K562 (cell line): ENCODE measurements around the gene TRAF5. TPM values are rescaled to one million over a fixed set of nuclear protein-coding genes. Genes with fewer than 3 reads are reported as not detected.
A peak's percentile ranks its signal among the peaks of the same experiment; 100 is the strongest.

Experiments
- BACH1 ChIP-seq: fragments of 200-800 bp; sonication (Bioruptor generic); IDR thresholded peaks from 2 replicates; pipeline ENCODE4 v1.6.1; 2016; ENCODE audit warnings: missing genetic modification characterization, missing compliant biosample characterization
- CBFA2T2 ChIP-seq: fragments of 450-650 bp; conservative IDR thresholded peaks from 2 replicates; pipeline ENCODE4 v1.6.1; 2017; ENCODE audit warnings: mild to moderate bottlenecking
- CCNT2 ChIP-seq: IDR thresholded peaks from 2 replicates; pipeline ENCODE4 v1.6.1; 2011; ENCODE audit warnings: borderline replicate concordance, low read depth, mild to moderate bottlenecking, moderate library complexity, mixed read lengths, low read length; ENCODE audit not compliant: insufficient read length; ENCODE audit errors: extremely low read depth
- ERF ChIP-seq: fragments of 450-650 bp; formaldehyde crosslinking; IDR thresholded peaks from 2 replicates; pipeline ENCODE4 v1.4.0; 2020; ENCODE audit warnings: mild to moderate bottlenecking, mixed read lengths
- ESRRB ChIP-seq: fragments of 250-450 bp; sonication (Bioruptor Pico); IDR thresholded peaks from 2 replicates; pipeline ENCODE4 v1.5.0; 2020; ENCODE audit warnings: mild to moderate bottlenecking, moderate library complexity, borderline replicate concordance
- GATA2 ChIP-seq: sonication (generic); formaldehyde crosslinking; IDR thresholded peaks from 2 replicates; pipeline ENCODE4 v1.4.0; 2020; ENCODE audit warnings: mild to moderate bottlenecking, missing genetic modification reagents
- IFI16 ChIP-seq: fragments of 250-450 bp; sonication (Bioruptor Pico); IDR thresholded peaks from 2 replicates; pipeline ENCODE4 v2.1.2; 2022; ENCODE audit warnings: mild to moderate bottlenecking, inconsistent platforms
- KDM1A ChIP-seq, 2 experiments: fragments of 450-650 bp; IDR thresholded peaks; 2 replicates each; pipeline ENCODE4 v1.6.1; 2016; ENCODE audit warnings: mild to moderate bottlenecking in 2 of 2
- KLF16 ChIP-seq: IDR thresholded peaks from 2 replicates; pipeline ENCODE4 v1.6.1; 2016; ENCODE audit warnings: antibody characterized with exemption
- L3MBTL2 ChIP-seq: fragments of 450-650 bp; IDR thresholded peaks from 2 replicates; pipeline ENCODE4 v1.6.1; 2016; ENCODE audit warnings: mild to moderate bottlenecking, moderate library complexity
- MEF2A ChIP-seq: IDR thresholded peaks from 2 replicates; pipeline ENCODE4 v1.6.1; 2011; ENCODE audit warnings: low read depth, mild to moderate bottlenecking, low read length, moderate library complexity; ENCODE audit not compliant: control insufficient read depth
- NCOA4 ChIP-seq: fragments of 450-650 bp; IDR thresholded peaks from 2 replicates; pipeline ENCODE4 v1.6.1; 2018; ENCODE audit warnings: mild to moderate bottlenecking; ENCODE audit not compliant: partially characterized antibody
- NFIX ChIP-seq: fragments of 250-450 bp; sonication (Bioruptor Pico); IDR thresholded peaks from 2 replicates; pipeline ENCODE4 v1.4.0; 2020; ENCODE audit warnings: low read depth, mild to moderate bottlenecking, moderate library complexity
- PHF21A ChIP-seq: fragments of 450-650 bp; IDR thresholded peaks from 2 replicates; pipeline ENCODE4 v1.6.1; 2017; ENCODE audit warnings: low read depth, borderline replicate concordance
- PHTF2 ChIP-seq: fragments of 250-450 bp; sonication (Bioruptor Pico); IDR thresholded peaks from 2 replicates; pipeline ENCODE4 v1.5.0; 2021; ENCODE audit warnings: mild to moderate bottlenecking
- RBM17 ChIP-seq: fragments of 200-400 bp; formaldehyde crosslinking; IDR thresholded peaks from 2 replicates; pipeline ENCODE4 v1.6.1; 2017; ENCODE audit warnings: low read depth, mild to moderate bottlenecking, low read length, borderline replicate concordance
- RBM34 ChIP-seq: fragments of 200-400 bp; formaldehyde crosslinking; IDR thresholded peaks from 2 replicates; pipeline ENCODE4 v1.6.1; 2018; ENCODE audit warnings: low read length, borderline replicate concordance; ENCODE audit not compliant: insufficient read depth
- SMARCB1 ChIP-seq: IDR thresholded peaks from 2 replicates; pipeline ENCODE4 v1.6.1; 2011; ENCODE audit warnings: improper control_type of control experiment, low read depth; ENCODE audit not compliant: insufficient read length
- SMARCE1 ChIP-seq: fragments of 450-650 bp; IDR thresholded peaks from 2 replicates; pipeline ENCODE4 v1.7.1; 2016; ENCODE audit warnings: mild to moderate bottlenecking
- ZC3H4 ChIP-seq: sonication (generic); formaldehyde crosslinking; IDR thresholded peaks from 2 replicates; pipeline ENCODE4 v1.9.0; 2021; ENCODE audit warnings: missing genetic modification reagents, borderline replicate concordance
- ZNF232 ChIP-seq: sonication (generic); formaldehyde crosslinking; IDR thresholded peaks from 2 replicates; pipeline ENCODE4 v1.8.0; 2022; ENCODE audit warnings: mild to moderate bottlenecking, missing genetic modification reagents
- ZNF280B ChIP-seq: fragments of 250-450 bp; sonication (Bioruptor Pico); IDR thresholded peaks from 2 replicates; pipeline ENCODE4 v1.5.1; 2021; ENCODE audit warnings: mild to moderate bottlenecking
- ZNF644 ChIP-seq: fragments of 200-800 bp; sonication (Bioruptor generic); IDR thresholded peaks from 2 replicates; pipeline ENCODE4 v1.6.1; 2016; ENCODE audit warnings: low read depth, missing genetic modification characterization, missing compliant biosample characterization
- ZNF766 ChIP-seq: fragments of 200-800 bp; sonication (Bioruptor generic); conservative IDR thresholded peaks from 2 replicates; pipeline ENCODE4 v1.6.1; 2016; ENCODE audit warnings: missing genetic modification characterization, missing compliant biosample characterization
- polyA plus RNA-seq, 8 experiments: library from polyadenylated mRNA; depleted of rRNA in 4 of 8; stranded (reverse) in 5 of 8; unstranded in 3 of 8; fragments of >200 nt; fragmentation: Nextera tagmentation in 2 of 8; fragmentation: Illumina TruSeq in 1 of 8; extraction: Ambion mirVana in 2 of 8; extraction: Trizol in 1 of 8; gene quantifications; 2 replicates each; pipeline versions ENCODE4 v1.2.1 to v1.2.3, GENCODE V29; 2011 to 2014; ENCODE audit warnings: inconsistent platforms in 1 of 8, missing spikeins in 1 of 8
- total RNA-seq, 7 experiments: library from RNA; depleted of rRNA in 6 of 7; stranded (reverse); fragments of >200 nt in 6 of 7; fragmentation: Illumina TruSeq in 2 of 7; extraction: Trizol in 2 of 7; gene quantifications; 2 replicates each; pipeline versions ENCODE4 v1.2.1 to v1.2.3, GENCODE V29; 2011 to 2021; ENCODE audit warnings: low replicate concordance in 1 of 7

TRAF5 gene
- total and polyA plus RNA-seq, 9 of the 15 experiments (the other 6 are each of a cell fraction or from before 2014, with no cell fraction given) = 2.0 to 9.3 (median 5.3) TPM

- peak; percentile 12; the same call in 1 of the 2 replicates for TF ChIP-seq ZNF644
- TF ChIP-seq BACH1 (tag) = no peak
- TF ChIP-seq GATA2 (CRISPR knock-in tag) = no peak
- no peak for TF ChIP-seq NCOA4
- TF ChIP-seq KDM1A (IDR thresholded peaks at IDR 0.05) = peak; percentile 72 to 75
- TF ChIP-seq ZNF766 (CRISPR knock-in tag) = peak; percentile 92
- TF ChIP-seq ZC3H4 (CRISPR knock-in tag) = no peak
- TF ChIP-seq NFIX = no peak
- TF ChIP-seq SMARCB1 = no peak
- TF ChIP-seq KLF16 = no peak
- no peak for TF ChIP-seq ERF (CRISPR knock-in tag)
- no peak for TF ChIP-seq CBFA2T2
- TF ChIP-seq RBM34 = no peak
- no peak for TF ChIP-seq IFI16 (CRISPR knock-in tag)
- TF ChIP-seq PHTF2 = no peak
- peak; percentile 67; the same call in 1 of the 2 replicates for TF ChIP-seq PHF21A
- no peak for TF ChIP-seq ESRRB (CRISPR knock-in tag)
- no peak for TF ChIP-seq RBM17
- TF ChIP-seq SMARCE1 = no peak
- no peak for TF ChIP-seq ZNF232
- no peak for TF ChIP-seq MEF2A
- no peak for TF ChIP-seq CCNT2
- peak; percentile 95 for TF ChIP-seq L3MBTL2
- TF ChIP-seq ZNF280B (CRISPR knock-in tag) = no peak
Observed at GRCh38 chr1:211382182-211382713, 55.6 kb downstream of the TRAF5 start (continued).
